ENCODE data around the gene NCK1.
A peak's percentile ranks its signal among the peaks of the same experiment; 100 is the strongest.
"Not testable (repeated sequence)": the region's sequence is repeated elsewhere in the genome, so short reads cannot be mapped to it uniquely, and the experiment has no call there.

The NCK1 gene

GRCh38 chr3:136956971-136957370 is 95.0 kb downstream of the NCK1 start:
- Histone ChIP-seq H3K27me3 (ENCODE audit: control insufficient read depth, insufficient read depth, low read length) (no peaks in the 10 kb centered on the region), H3K9me3 (ENCODE audit: control insufficient read depth, insufficient read depth, low read length) (no peaks in the 10 kb centered on the region), H3K9ac (ENCODE audit: low read depth, low read length) (no peak overlapping the region), H3K4me3 (ENCODE audit: low read depth, low read length) (no peak overlapping the region), H3K4me1 (ENCODE audit: control insufficient read depth, insufficient read depth, low read length) (no peaks in the 10 kb centered on the region), H3K36me3 (ENCODE audit: control insufficient read depth, insufficient read depth, low read length) (no peaks in the 10 kb centered on the region)

- no peak within 1 kb of the TSS for H3K4me3 ChIP-seq (ENCODE audit: low read depth, low read length)
Measured at GRCh38 chr3:136957751-136958288, 95.8 kb downstream of the NCK1 start, which contains the start of gene IL20RB. Gene IL20RB, plus strand, starts transcription at chr3:136957983. Its CDS starts 131 bp downstream, at chr3:136958114.

GRCh38 chr3:136958939-136959338 is 96.9 kb downstream of the NCK1 start:
- H3K9me3 ChIP-seq (ENCODE audit: control insufficient read depth, insufficient read depth, low read length): no peaks in the 10 kb centered on the region
- no peaks in the 10 kb centered on the region for H3K4me1 ChIP-seq (ENCODE audit: control insufficient read depth, insufficient read depth, low read length)
- no peak overlapping the region for H3K4me3 ChIP-seq (ENCODE audit: low read depth, low read length)

More at GRCh38 chr3:136957751-136958288, 95.8 kb downstream of the NCK1 start, which contains the start of gene IL20RB:
- no peaks in the 10 kb centered on the region for H3K36me3 ChIP-seq (ENCODE audit: control insufficient read depth, insufficient read depth, low read length)
- H3K4me1 ChIP-seq (ENCODE audit: control insufficient read depth, insufficient read depth, low read length): no peaks in the 10 kb centered on the region
- H3K27me3 ChIP-seq (ENCODE audit: control insufficient read depth, insufficient read depth, low read length): no peaks in the 10 kb centered on the region
- H3K9ac ChIP-seq (ENCODE audit: low read depth, low read length): no peak within 1 kb of the TSS
- H3K9me3 ChIP-seq (ENCODE audit: control insufficient read depth, insufficient read depth, low read length): no peaks in the 10 kb centered on the region

GRCh38 chr3:136959599-136959998 is 97.6 kb downstream of the NCK1 start:
- no peak overlapping the region for H3K4me3 ChIP-seq (ENCODE audit: low read depth, low read length)
- H3K27me3 ChIP-seq (ENCODE audit: control insufficient read depth, insufficient read depth, low read length): no peaks in the 10 kb centered on the region
- no peaks in the 10 kb centered on the region for H3K36me3 ChIP-seq (ENCODE audit: control insufficient read depth, insufficient read depth, low read length)
- no peaks in the 10 kb centered on the region for H3K4me1 ChIP-seq (ENCODE audit: control insufficient read depth, insufficient read depth, low read length)
- H3K9me3 ChIP-seq (ENCODE audit: control insufficient read depth, insufficient read depth, low read length): no peaks in the 10 kb centered on the region
- no peak overlapping the region for H3K9ac ChIP-seq (ENCODE audit: low read depth, low read length)

More at GRCh38 chr3:136958939-136959338, 96.9 kb downstream of the NCK1 start:
- Histone ChIP-seq H3K36me3 (ENCODE audit: control insufficient read depth, insufficient read depth, low read length) (no peaks in the 10 kb centered on the region), H3K9ac (ENCODE audit: low read depth, low read length) (no peak overlapping the region), H3K27me3 (ENCODE audit: control insufficient read depth, insufficient read depth, low read length) (no peaks in the 10 kb centered on the region)

- Histone ChIP-seq H3K27me3 (ENCODE audit: control insufficient read depth, insufficient read depth, low read length) (no peaks in the 10 kb centered on the region), H3K4me3 (ENCODE audit: low read depth, low read length) (no peak overlapping the region), H3K4me1 (ENCODE audit: control insufficient read depth, insufficient read depth, low read length) (no peaks in the 10 kb centered on the region), H3K9ac (ENCODE audit: low read depth, low read length) (no peak overlapping the region), H3K9me3 (ENCODE audit: control insufficient read depth, insufficient read depth, low read length) (no peaks in the 10 kb centered on the region), H3K36me3 (ENCODE audit: control insufficient read depth, insufficient read depth, low read length) (no peaks in the 10 kb centered on the region)
Measured at GRCh38 chr3:136960838-136961836, 99.1 kb downstream of the NCK1 start.

GRCh38 chr3:136962927-136963326 is 100.9 kb downstream of the NCK1 start:
- Histone ChIP-seq H3K4me3 (ENCODE audit: low read depth, low read length) (no peak overlapping the region), H3K36me3 (ENCODE audit: control insufficient read depth, insufficient read depth, low read length) (no peaks in the 10 kb centered on the region), H3K9ac (ENCODE audit: low read depth, low read length) (no peak overlapping the region)

GRCh38 chr3:136969539-136969938 is 107.5 kb downstream of the NCK1 start:
- not testable (repeated sequence) for H3K4me1 ChIP-seq (ENCODE audit: control insufficient read depth, insufficient read depth, low read length); H3K9me3 ChIP-seq (ENCODE audit: control insufficient read depth, insufficient read depth, low read length); H3K36me3 ChIP-seq (ENCODE audit: control insufficient read depth, insufficient read depth, low read length); H3K27me3 ChIP-seq (ENCODE audit: control insufficient read depth, insufficient read depth, low read length)
- H3K9ac ChIP-seq (ENCODE audit: low read depth, low read length): peak overlapping the region; percentile 54
- H3K4me3 ChIP-seq (ENCODE audit: low read depth, low read length): peak overlapping the region; percentile 45

More at GRCh38 chr3:136962927-136963326, 100.9 kb downstream of the NCK1 start:
- no peaks in the 10 kb centered on the region for H3K9me3 ChIP-seq (ENCODE audit: control insufficient read depth, insufficient read depth, low read length)
- no peaks in the 10 kb centered on the region for H3K4me1 ChIP-seq (ENCODE audit: control insufficient read depth, insufficient read depth, low read length)
- no peaks in the 10 kb centered on the region for H3K27me3 ChIP-seq (ENCODE audit: control insufficient read depth, insufficient read depth, low read length)

- no peaks in the 10 kb centered on the region for H3K36me3 ChIP-seq (ENCODE audit: control insufficient read depth, insufficient read depth, low read length)
- H3K4me1 ChIP-seq (ENCODE audit: control insufficient read depth, insufficient read depth, low read length): no peaks in the 10 kb centered on the region
- H3K9ac ChIP-seq (ENCODE audit: low read depth, low read length): no peak overlapping the region
- no peak overlapping the region for H3K4me3 ChIP-seq (ENCODE audit: low read depth, low read length)
- no peaks in the 10 kb centered on the region for H3K27me3 ChIP-seq (ENCODE audit: control insufficient read depth, insufficient read depth, low read length)
- no peaks in the 10 kb centered on the region for H3K9me3 ChIP-seq (ENCODE audit: control insufficient read depth, insufficient read depth, low read length)
Measured at GRCh38 chr3:136973352-136973751, 111.3 kb downstream of the NCK1 start.

- Histone ChIP-seq H3K4me1 (ENCODE audit: control insufficient read depth, insufficient read depth, low read length) (no peaks in the 10 kb centered on the region), H3K27me3 (ENCODE audit: control insufficient read depth, insufficient read depth, low read length) (no peaks in the 10 kb centered on the region), H3K4me3 (ENCODE audit: low read depth, low read length) (no peak overlapping the region), H3K36me3 (ENCODE audit: control insufficient read depth, insufficient read depth, low read length) (no peaks in the 10 kb centered on the region), H3K9ac (ENCODE audit: low read depth, low read length) (no peak overlapping the region), H3K9me3 (ENCODE audit: control insufficient read depth, insufficient read depth, low read length) (no peaks in the 10 kb centered on the region)
Measured at GRCh38 chr3:136974670-136975069, 112.7 kb downstream of the NCK1 start.

GRCh38 chr3:136979204-136979603 is 117.2 kb downstream of the NCK1 start:
- Histone ChIP-seq H3K36me3 (ENCODE audit: control insufficient read depth, insufficient read depth, low read length) (no peaks in the 10 kb centered on the region), H3K9ac (ENCODE audit: low read depth, low read length) (no peak overlapping the region), H3K4me1 (ENCODE audit: control insufficient read depth, insufficient read depth, low read length) (no peaks in the 10 kb centered on the region), H3K9me3 (ENCODE audit: control insufficient read depth, insufficient read depth, low read length) (no peaks in the 10 kb centered on the region), H3K4me3 (ENCODE audit: low read depth, low read length) (no peak overlapping the region), H3K27me3 (ENCODE audit: control insufficient read depth, insufficient read depth, low read length) (no peaks in the 10 kb centered on the region)

- Histone ChIP-seq H3K9me3 (ENCODE audit: control insufficient read depth, insufficient read depth, low read length) (no peaks in the 10 kb centered on the region), H3K9ac (ENCODE audit: low read depth, low read length) (no peak overlapping the region), H3K27me3 (ENCODE audit: control insufficient read depth, insufficient read depth, low read length) (no peaks in the 10 kb centered on the region), H3K4me3 (ENCODE audit: low read depth, low read length) (no peak overlapping the region), H3K4me1 (ENCODE audit: control insufficient read depth, insufficient read depth, low read length) (no peaks in the 10 kb centered on the region), H3K36me3 (ENCODE audit: control insufficient read depth, insufficient read depth, low read length) (no peaks in the 10 kb centered on the region)
Measured at GRCh38 chr3:136979684-136980083, 117.7 kb downstream of the NCK1 start.

- Histone ChIP-seq H3K27me3 (ENCODE audit: control insufficient read depth, insufficient read depth, low read length) (no peaks in the 10 kb centered on the region), H3K9me3 (ENCODE audit: control insufficient read depth, insufficient read depth, low read length) (no peaks in the 10 kb centered on the region), H3K4me1 (ENCODE audit: control insufficient read depth, insufficient read depth, low read length) (no peaks in the 10 kb centered on the region), H3K36me3 (ENCODE audit: control insufficient read depth, insufficient read depth, low read length) (no peaks in the 10 kb centered on the region), H3K9ac (ENCODE audit: low read depth, low read length) (no peak overlapping the region), H3K4me3 (ENCODE audit: low read depth, low read length) (no peak overlapping the region)
Measured at GRCh38 chr3:136982033-136982432, 120.0 kb downstream of the NCK1 start.
